GM21447 (cell line): Measurements from ENCODE around the gene COL1A2.

ENCODE experiments used
- ATAC-seq: cut with Tn5 transposase; IDR thresholded peaks from one replicate; pipeline ENCODE4 v1.9.1; 2021; ENCODE audit not compliant: unreplicated experiment

COL1A2 gene

DNA sequence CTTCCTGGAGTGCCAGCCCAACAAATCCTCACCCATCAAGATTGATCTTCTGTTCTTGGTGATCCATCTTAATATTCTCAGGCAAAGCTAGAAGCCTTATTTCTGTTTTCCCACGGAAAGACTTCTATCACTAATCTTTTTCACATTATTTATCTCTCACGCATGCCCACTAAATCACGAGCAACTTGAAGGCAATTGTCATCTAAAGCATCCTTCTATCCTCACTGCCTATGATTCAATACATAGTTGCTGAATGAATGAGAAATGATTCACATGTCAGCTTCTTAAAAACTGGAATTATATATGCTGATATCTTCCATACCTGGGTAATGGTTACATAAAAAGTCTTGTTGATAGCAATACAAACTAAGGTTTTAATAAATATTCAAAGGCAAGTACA lies 12.6 kb upstream of the COL1A2 start:
- no peak for ATAC-seq

DNA sequence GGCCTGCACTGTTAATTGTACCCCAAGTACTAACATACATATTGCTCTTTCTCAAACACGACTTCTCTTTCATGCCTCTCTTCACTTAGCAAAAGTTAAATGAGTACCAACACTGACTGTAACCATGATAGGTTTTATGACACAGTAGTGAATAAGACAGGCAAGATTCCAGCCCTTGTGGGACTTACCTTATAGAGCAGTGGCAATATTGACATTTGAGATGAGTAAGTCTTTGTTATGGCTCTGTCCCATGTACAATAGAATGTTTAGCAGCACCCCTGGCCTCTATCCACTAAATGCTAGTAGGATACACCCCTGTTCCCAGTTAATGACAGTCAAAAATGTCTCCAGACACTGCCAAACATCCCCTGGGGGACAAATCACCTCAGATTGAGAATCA lies 11.9 kb upstream of the COL1A2 start:
- ATAC-seq: no peak

- no peak for ATAC-seq
These were observed 10.4 kb upstream of the COL1A2 start for GRCh38 chr7:94384315-94384714.

DNA sequence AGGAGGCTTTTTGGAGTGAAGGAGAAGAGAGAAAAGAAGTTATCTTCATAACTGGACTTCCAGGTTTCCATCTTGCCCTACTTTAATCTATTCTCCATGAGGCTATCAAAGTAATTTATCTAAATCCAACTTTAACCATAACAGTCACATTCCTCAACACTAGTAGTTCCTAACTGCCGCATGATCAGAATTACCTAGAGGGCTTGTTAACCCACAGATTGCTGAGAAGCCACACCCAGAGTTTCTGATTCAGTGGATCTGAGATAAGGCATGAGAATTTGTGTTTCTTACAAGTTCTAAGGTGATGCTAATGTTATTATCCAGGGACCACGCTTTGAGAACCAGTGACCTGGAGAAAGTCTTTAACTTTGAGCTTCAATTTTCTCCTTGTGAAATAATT lies 8.3 kb upstream of the COL1A2 start:
- ATAC-seq: no peak

- ATAC-seq: no peak
These were observed 6.2 kb upstream of the COL1A2 start for GRCh38 chr7:94388540-94388939.

- ATAC-seq: no peak
These were observed 5.3 kb upstream of the COL1A2 start for GRCh38 chr7:94389381-94389780.

DNA sequence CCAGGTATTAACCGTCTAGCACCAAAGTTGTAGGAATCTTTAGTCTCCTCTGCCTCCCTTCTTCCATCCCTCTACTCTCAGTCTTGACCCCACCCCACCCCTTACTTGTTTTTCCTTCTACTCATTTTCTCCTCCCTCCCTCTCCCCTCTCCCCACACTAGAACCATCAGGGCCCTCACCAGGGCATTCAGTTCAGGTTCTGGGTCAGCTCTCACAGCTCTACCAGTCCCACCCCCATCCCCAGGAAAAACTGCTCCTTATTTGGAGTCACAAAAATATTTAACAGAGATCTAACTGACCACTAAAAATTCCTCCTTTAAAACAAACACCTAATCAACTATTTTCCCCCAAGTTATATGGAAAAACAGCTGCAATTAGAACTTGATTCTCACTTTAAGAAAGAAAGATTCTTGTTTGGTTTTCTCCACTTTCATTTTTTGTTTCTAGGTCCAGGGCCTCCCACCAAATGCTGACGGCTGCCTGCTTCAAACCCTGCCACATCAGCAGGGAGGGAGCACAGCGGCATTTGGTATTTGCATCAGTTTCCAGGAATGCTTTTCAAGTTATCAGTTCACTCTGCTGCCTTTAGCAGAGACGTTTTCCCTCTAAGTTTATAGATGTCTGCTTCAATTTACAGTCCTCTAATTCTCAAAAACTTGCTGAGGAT lies 2.8 kb upstream of the COL1A2 start:
- ATAC-seq: no peak

DNA sequence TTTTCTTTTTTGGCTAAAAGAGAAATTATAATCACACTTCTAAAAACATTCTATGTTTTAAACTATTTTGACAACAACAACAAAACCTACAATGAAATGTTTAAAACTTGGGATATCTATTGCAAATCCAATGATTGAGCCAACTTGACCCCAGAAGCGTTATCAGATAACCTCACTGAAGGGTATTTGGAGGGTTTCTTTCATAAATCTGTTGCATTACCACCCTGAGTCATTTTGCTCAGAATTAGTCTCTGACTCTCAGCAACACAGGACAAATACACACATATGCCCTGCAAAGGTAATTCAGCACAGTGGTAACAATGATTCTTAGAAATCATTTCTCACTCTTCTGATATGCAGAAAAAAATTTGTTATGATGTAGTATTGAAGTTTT lies 2.3 kb upstream of the COL1A2 start:
- ATAC-seq: no peak

DNA sequence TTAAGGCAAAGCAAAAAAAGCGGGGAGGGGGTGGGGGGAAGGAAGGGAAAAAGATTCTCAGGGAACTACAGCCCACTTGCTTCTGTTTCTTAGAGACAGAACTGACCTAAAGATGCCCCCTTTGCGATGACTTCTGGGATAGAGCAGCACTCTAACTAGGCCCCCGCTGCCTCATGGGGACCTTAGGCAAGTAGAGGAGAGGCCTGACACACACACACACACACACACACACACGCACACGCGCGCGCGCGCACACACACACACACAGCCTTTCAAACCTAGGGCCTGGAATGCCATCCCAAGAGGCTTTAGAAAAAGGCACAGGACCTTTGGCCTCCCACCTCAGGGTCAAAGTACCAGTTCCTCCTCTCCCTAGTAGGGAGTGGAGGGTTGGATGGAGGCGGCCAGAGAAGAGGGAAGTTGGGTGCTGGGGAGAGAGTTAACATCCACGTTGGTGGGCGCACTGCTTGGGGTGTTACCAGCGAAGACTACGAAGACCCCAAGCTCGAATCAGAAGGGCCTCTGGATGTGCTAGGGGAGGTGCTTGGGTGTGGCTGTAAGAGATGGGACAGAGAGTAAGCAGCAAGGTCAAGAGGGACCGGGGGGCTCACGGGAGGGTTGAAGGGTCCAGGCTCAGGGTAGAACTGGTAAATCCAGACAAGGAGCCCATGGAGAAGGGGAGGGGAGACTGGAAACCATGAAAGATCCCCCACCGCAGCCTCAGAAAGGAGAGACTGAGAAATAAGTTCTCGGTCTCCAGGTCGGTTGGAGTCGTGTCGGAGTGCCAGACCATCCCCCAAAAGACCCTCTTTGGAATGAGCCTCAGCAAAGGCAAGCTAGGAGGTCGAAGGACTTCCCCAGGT lies 1.2 kb upstream of the COL1A2 start:
- ATAC-seq: no peak

GRCh38 chr7:94394109-94394436 lies 622 bp upstream of the COL1A2 start:
- ATAC-seq: no peak

DNA sequence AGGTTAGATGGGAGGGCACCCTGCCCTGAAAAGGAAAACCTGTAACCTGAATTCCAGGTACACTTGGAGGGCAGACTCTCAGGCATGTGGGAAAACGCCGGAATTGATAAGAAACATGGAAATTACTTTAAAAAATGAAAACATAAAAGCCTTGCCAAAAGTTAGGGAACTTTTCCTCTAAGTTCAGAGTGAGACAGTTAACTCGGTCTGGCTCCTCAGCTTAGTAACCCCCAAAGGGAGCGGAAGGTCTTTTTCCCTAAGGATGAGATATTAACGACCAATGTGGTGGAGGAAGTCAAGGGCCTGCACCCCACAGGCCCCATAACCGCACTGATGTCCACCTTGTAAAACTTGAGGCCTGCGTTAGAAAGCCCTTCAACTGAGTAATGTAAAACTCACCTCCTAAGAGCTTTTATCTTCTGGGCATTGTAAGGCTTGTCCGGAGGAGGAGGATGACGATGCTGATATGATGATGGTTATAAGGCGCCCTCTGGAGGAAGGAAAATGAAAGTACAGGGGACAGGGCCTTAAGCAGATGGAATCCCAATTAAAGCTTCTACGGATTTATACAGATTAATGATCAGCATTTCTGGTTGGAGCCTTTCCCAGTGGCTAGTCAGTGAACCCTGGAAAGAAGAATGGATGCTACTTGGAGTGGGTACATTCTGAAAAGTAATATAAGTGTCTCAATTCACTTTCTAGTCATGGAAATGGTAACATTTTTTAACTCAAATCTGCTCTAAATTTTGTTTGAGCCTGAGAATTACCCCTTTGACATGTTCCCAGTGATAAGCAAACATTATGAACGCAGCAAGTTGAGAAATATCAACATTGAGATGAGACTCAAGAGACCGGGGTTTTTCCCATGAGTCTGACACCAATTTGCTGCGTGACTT lies 694 bp downstream of the COL1A2 start:
- peak; percentile 86 for ATAC-seq

- ATAC-seq: no peak
These were observed 1.3 kb downstream of the COL1A2 start for GRCh38 chr7:94396037-94396431.

GRCh38 chr7:94396596-94396995 lies 1.9 kb downstream of the COL1A2 start:
- ATAC-seq: no peak

- no peak for ATAC-seq
These were observed 3.0 kb downstream of the COL1A2 start for GRCh38 chr7:94397722-94398121.

- no peak for ATAC-seq
These were observed 4.1 kb downstream of the COL1A2 start for GRCh38 chr7:94398841-94399240.

GRCh38 chr7:94400022-94400421 lies 5.3 kb downstream of the COL1A2 start:
- ATAC-seq: no peak

DNA sequence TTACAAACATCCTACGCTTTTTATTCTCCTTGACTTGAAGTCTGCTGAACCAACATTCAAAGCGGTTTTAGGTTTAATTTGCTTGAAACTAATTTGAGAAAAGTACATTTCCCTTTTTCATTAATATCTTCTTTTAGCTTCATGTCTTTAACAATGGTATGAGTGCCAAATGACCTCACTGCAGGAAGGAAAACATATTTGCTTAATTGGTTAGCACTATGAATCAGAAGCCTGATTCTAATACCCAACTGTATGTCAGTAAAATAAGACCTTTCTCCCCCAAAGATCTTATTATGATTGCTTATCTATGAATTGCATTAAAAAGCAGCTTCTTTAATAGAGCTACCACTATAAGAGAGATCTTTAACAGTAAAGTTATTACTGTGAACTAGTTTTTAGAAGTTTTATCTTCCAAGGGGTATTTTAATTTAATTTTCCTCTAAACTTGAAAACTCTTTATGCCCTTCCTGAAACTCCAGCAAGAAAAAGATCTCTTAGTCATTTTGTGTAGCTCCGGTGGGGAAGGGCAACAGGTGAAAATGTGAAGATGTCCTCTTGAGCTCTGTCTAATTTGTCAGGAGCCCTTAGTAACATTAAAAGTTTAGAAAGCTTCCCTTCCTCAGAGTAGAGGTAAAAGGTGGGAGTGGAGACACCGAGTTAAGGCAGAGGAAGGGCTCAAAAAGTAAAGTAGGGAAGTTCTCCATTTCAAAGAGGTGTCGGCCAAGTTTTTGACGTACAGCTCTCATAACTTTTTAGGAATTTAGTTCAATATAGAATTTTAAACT lies 6.1 kb downstream of the COL1A2 start:
- no peak for ATAC-seq

- no peak for ATAC-seq
These were observed 6.7 kb downstream of the COL1A2 start for GRCh38 chr7:94401428-94401814.

- ATAC-seq: no peak
These were observed 8.9 kb downstream of the COL1A2 start for GRCh38 chr7:94403546-94403945.

- no peak for ATAC-seq
These were observed 10.8 kb downstream of the COL1A2 start for GRCh38 chr7:94405506-94405905.

GRCh38 chr7:94406696-94407095 lies 12.0 kb downstream of the COL1A2 start:
- no peak for ATAC-seq
